Daoy (cell line): ENCODE results near the gene PTMA. TPM values are rescaled to one million over a fixed set of nuclear protein-coding genes. Genes with fewer than 3 reads are reported as not detected.
"Not testable (repeated sequence)": the region's sequence is repeated elsewhere in the genome, so short reads cannot be mapped to it uniquely, and the experiment has no call there.

ENCODE experiments used
- DNase-seq: peaks from one replicate; pipeline ENCODE4 v3.0.0-alpha.2; 2015; ENCODE audit warnings: low read depth
- total RNA-seq: library from RNA; depleted of rRNA; stranded (reverse); fragments of >200 nt; shearing (Covaris generic); gene quantifications from 2 replicates; pipeline ENCODE4 v1.2.3, GENCODE V29; 2014; rRNA removed

Gene PTMA
- 969 and 1,053 TPM in 2 replicates for total RNA-seq

DNA sequence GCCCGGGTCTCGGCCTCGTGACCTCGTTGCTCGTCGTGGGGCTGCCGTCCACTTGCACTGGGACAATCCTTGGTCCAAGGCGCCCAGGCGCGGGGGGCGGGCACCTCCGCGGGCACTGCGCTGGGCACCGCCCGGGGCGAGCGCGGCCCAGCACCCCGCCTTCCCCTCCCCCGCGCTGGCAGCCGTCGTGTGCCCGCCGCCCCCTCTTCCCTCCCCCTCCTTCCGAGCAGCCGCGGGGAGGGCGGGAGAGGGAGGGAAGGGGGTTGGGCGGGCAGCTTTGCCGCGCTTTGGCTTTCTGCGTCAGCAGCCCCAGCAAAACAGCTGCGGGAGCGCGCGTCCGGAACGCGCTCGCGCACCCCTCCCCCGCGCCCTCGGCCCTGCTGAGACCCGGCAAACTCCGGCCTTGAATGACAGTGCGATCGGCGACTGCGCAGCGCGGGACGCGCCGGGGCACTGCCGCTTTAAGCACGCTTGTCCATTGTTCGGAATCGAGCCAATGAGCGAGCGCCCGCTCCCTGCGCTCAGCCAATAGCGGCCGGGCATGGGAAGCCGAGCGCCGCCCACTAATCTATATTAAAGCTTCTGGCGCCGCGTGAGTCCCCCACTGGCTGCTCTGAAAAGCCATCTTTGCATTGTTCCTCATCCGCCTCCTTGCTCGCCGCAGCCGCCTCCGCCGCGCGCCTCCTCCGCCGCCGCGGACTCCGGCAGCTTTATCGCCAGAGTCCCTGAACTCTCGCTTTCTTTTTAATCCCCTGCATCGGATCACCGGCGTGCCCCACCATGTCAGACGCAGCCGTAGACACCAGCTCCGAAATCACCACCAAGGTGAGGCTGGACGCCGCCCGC is at the start of gene PTMA:
PTMA (plus strand) TSS at position 599 of the 846 bp plus-strand sequence; CDS start at position 781, 182 bp downstream.
- DNase-seq, result peak; percentile 98

- not testable (repeated sequence) for DNase-seq
These were observed 48.3 kb upstream of the PTMA start for GRCh38 chr2:231660073-231660472.

DNA sequence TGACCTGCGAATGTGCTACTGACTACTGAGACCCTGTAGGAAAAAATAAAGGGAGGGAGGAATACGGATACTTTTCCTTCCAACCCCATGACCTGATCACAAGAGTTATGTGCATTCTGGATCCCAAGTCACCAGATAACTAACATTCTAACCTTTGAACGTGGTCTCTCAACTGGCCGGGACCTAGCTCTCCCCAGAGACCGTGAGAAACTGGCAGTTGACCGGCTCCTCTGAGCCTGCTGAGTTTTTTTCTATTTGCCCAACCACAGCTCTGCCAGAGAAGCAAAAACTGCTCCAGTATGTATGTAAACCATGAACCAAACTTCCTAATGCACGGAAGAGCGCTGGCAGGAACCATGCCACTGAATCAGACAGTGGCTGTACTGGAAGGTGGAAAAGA is 47.5 kb upstream of the PTMA start:
- no peak for DNase-seq

- DNase-seq, result no peak
These were observed 46.8 kb upstream of the PTMA start for GRCh38 chr2:231661422-231662027.

- no peak for DNase-seq
These were observed 46.1 kb upstream of the PTMA start for GRCh38 chr2:231662028-231662810.

- no peak for DNase-seq
These were observed 45.4 kb upstream of the PTMA start for GRCh38 chr2:231662811-231663457.

DNA sequence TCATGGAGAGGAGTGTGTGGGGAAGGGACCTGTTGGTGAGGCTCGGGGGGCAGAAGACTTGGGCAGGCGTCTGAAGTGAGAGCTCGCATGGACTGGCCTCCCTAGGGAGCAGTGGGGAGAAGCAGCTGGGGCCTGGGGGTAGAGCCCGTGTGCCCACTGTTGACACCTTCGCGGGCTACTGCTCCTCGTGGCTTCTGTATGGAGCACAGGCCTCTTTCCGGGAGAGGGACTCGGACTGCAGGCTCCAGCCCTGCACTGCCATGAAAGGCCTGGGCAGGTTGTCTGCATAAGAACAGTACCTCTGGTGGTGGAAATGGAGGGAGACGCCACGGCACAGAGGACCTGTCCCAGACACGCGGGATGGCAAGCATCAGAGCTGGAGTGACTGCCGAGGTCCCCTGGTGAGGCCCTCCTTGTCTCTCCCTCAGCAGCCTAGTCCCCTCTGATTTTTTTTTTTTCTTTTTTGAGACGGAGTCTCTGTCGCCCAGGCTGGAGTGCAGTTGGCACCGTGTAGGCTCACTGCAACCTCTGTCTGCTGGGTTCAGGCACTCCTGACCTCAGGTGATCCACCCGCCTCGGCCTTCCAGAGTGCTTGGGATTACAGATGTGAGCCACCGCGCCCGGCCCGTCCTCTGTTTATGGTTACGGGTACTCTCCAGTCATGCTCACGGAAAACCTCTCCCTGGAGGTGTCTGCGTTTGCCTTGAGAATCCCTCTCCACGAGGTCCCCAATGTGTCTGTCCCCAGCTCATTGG is 44.7 kb upstream of the PTMA start:
- DNase-seq, result no peak

DNA sequence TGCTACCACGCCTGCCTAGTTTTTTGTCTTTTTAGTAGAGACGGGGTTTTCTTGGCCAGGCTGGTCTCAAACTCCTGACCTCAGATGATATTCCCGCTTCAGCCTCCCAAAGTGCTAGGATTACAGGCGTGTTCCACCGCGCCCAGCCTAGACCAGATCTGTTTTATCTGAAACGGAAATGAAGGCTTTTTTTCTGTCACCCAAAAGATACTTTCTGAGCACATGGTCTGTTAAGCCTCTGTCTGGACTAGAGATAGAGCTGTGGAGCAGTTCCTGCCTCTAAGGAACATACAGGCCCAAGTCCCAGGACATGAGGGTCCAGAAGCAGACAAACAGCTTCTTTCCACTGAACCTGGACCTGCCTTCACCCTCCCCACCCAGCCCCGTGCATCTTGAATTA is 43.6 kb upstream of the PTMA start:
- DNase-seq, result no peak

DNA sequence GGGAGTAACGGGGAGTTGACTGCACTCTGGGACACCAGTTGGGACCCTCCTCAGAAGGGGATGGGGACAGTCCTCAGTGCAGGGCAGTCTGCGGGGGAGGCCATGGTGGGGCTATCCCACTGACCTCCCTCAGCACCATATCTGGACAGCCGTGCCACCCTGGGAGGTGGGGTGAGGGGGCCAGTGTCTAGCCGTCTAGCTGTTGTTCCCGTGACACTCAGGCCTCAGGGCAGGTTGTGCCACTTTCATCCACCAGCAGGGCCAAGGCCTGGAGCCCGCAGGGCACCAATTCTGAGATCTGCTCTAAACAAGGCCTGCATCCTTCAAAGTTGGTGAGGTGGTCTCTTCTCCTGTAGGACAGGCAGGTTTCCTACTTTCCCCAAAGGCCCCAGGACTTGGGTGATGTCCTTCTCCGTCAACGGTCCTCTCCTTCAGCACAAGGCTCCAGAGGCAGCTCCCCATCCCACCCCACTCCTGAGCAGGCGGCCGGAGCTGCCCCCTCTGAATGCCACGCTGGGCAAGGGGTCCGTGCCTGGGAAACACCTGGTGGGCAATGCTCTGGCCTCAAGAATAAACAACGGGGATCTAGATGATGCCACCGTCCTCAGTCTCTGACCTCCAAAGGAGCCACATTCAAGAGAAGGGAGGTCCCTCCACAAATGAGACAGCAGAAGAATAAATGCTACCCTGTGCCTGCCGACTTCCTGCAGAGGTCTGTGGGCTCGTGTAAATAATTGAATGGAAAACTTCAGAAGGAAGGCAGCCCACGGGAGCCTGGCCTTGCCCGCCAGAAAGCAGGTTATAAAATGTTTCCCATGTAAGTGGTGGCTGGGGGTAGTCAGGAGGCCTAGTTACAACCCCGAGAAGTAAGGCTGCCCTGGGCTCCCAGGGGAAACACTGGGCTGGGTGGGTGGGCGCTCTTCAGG is 42.8 kb upstream of the PTMA start:
- no peak for DNase-seq

- DNase-seq, result peak; percentile 94
These were observed 41.9 kb upstream of the PTMA start for GRCh38 chr2:231666171-231667095.

GRCh38 chr2:231667096-231667427 is 41.3 kb upstream of the PTMA start:
- DNase-seq, result no peak

DNA sequence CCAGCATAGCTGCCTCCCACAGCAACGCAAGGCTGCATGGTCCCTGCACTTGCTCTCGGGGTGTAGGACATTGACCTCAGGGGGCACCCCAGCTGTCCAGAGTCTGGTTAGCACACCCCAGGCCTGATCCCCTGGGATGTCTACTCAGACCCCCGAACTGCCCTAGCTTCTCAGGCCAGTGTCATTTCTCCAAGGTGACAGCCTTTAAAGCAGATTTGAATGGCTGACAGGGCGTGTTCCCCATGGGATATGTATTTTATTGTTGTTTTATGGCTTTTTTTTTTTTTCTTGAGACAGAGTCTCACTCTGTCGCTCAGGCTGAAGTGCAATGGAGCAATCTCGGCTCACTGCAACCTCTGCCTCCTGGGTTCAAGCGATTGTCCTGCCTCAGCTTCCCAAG is 40.8 kb upstream of the PTMA start:
- DNase-seq, result no peak

- no peak for DNase-seq
These were observed 39.3 kb upstream of the PTMA start for GRCh38 chr2:231668981-231669380.

- no peak for DNase-seq
These were observed 36.9 kb upstream of the PTMA start for GRCh38 chr2:231671270-231672050.

DNA sequence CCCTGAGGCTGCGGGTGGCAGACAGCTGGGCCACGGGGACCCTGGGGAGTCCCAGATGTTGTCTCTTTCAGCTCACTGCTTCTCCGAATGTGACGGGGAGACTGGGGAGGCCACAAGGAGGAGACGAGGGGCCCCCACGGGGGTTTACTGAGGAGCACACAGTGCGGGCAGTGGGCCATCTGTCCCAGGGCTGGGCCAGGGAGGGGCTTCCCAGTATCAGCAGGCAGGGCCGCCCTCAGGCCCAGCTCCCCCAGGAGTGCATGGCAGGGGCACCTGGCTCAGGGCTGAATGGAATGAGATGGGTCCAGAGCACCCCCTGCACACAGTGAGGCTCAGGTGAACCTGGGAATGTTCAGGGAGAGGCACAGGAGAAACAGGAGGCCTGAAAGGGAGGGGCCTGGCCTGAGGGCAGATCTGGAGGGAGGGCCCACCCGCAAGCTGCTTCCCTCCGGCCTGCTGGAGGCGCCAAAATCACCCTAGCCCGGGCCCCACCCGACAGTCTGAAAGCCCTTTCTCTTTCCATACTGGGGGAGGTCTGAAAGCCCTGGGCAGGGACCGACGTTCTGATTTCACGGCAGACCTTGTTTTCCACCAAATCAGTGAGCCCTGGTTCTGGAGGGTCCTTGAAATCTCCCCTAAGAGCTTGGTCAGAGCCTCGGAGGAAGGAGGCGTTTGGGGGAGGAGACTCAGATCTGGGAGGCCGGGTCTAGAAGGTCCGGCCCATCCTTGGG is 35.5 kb upstream of the PTMA start:
- peak; percentile 71 for DNase-seq

DNA sequence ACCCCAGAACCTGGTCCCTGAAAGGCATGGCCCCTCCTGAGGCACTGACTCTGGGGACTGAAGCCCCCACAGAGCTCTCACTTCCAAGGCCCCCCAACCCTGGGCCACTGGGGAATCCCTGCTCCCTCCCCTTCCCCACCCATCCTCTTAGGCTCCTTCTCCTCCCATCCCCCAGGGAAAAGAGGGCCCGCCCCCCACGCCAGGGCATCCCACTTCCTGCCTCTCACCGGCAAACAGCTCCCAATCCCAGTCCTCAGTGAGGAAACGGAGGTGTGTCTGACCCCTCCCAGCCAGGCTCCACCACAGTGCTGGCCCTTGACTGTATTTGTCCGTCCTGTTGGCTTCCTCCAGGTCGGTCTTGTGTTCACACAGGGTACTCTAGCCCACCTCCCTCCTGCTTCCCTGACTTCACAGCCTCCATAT is 35.0 kb upstream of the PTMA start:
- peak; percentile 85 for DNase-seq

GRCh38 chr2:231674587-231675338 is 33.6 kb upstream of the PTMA start:
- DNase-seq, result peak; percentile 60
